Measurements from ENCODE around the gene GAREM1. TPM values are rescaled to one million over a fixed set of nuclear protein-coding genes. Genes with fewer than 3 reads are reported as not detected.
A peak's percentile ranks its signal among the peaks of the same experiment; 100 is the strongest.

Gene GAREM1
- total RNA-seq, 3 donors from 2014 or later, result 0.11 to 0.33 (median 0.30) TPM

- peaks cover 28% of the 10 kb centered on the region for H3K4me1 Mint-ChIP-seq (ENCODE audit: low read depth)
- H3K4me3 Mint-ChIP-seq, result no peak overlapping the region
- H3K36me3 Mint-ChIP-seq (ENCODE audit: insufficient read depth), result no peaks in the 10 kb centered on the region
- DNase-seq (no peak), ATAC-seq (peak in 1 of 2 donors; percentile 6)
- no peaks in the 10 kb centered on the region for H3K9me3 Mint-ChIP-seq
- H3K27me3 Mint-ChIP-seq (ENCODE audit: low read depth), result peaks cover 47% of the 10 kb centered on the region
Observed at GRCh38 chr18:32470460-32470713, 295 bp downstream of the GAREM1 start.

DNA sequence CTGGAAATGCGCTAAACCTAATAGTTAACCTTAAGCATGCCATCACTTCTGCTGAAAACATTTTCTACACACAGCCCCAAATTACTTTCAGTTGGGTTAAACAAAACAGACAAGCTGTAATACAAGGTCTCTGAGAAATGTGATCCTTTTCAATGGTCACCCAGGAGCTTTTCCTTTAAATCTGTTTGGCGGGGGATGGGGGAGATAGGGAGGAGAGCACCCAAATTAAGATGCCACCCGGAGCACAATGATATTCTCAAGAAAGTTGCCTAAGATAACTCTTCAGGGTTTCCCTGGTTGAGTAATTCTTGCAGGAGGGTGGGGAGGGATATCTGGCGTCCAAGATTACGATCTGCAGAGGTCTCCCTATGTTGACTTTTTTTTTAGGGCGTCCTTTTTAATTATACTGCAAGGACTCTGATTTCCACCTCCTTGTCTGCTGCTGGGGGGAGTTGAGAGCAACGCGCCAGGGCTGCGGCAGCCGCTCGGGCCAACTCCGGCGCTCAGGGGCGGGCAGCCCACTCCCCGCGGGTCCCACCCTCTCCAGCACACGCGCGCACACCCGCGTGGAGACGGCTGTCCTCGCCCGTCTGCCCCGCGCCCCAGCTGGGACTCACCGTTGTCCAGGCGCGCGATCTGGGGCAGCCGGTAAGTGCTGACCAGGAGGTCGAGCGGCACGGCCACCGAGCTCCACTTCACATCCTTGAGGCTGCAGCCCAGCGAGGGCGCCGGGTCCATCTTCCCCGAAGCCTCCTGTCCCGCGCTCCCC, 807 bp downstream of the GAREM1 start:
- peaks cover 51% of the 10 kb centered on the region for H3K27me3 Mint-ChIP-seq (ENCODE audit: low read depth)
- DNase-seq (no peak), ATAC-seq (peak; percentile 1 to 2)
- H3K9me3 Mint-ChIP-seq, result no peaks in the 10 kb centered on the region
- peaks cover 28% of the 10 kb centered on the region for H3K4me1 Mint-ChIP-seq (ENCODE audit: low read depth)
- peak overlapping the region; percentile 79 for H3K4me3 Mint-ChIP-seq
- no peaks in the 10 kb centered on the region for H3K36me3 Mint-ChIP-seq (ENCODE audit: insufficient read depth)

- ATAC-seq, result no peak
- peak overlapping the region; percentile 79 for H3K4me3 Mint-ChIP-seq
- peaks cover 58% of the 10 kb centered on the region for H3K27me3 Mint-ChIP-seq (ENCODE audit: low read depth)
- H3K9me3 Mint-ChIP-seq, result no peaks in the 10 kb centered on the region
- H3K4me1 Mint-ChIP-seq (ENCODE audit: low read depth), result peaks cover 28% of the 10 kb centered on the region
- H3K36me3 Mint-ChIP-seq (ENCODE audit: insufficient read depth), result no peaks in the 10 kb centered on the region
- DNase-seq, result no peak
Observed at GRCh38 chr18:32469190-32469651, 1.5 kb downstream of the GAREM1 start.

DNA sequence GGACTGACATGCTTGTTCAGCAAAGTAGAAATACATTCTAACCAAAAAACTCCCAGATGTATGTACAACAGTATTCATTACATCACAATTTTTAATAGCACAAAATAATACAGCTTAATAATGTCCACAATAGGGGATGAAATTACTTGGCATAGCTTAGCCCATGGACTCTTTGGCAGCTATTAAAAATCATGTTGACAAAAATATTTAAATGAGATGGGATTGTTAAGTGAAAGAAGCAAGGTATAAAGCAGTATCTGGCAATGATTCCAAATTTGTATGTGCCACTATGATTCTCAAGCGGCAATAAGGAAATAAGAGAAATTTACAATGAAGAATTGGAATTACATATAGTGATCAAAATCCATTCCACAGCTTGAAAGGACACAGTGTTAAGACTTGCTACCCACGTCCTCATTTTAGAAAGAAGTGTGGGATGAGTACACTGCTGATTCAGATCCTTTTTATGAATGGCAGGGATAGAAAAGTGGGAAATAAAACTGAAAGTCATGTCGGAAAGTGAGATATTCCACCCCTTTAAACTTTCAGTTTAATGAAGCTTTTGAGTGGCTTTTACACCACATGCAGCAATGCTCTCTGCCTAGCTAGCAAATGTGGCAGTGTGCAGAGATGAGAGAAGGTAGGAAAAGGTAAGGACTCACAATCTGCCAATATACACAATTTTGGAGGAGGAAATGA, 2.4 kb downstream of the GAREM1 start:
- H3K4me3 Mint-ChIP-seq, result no peak overlapping the region
- H3K4me1 Mint-ChIP-seq (ENCODE audit: low read depth), result peaks cover 28% of the 10 kb centered on the region

DNA sequence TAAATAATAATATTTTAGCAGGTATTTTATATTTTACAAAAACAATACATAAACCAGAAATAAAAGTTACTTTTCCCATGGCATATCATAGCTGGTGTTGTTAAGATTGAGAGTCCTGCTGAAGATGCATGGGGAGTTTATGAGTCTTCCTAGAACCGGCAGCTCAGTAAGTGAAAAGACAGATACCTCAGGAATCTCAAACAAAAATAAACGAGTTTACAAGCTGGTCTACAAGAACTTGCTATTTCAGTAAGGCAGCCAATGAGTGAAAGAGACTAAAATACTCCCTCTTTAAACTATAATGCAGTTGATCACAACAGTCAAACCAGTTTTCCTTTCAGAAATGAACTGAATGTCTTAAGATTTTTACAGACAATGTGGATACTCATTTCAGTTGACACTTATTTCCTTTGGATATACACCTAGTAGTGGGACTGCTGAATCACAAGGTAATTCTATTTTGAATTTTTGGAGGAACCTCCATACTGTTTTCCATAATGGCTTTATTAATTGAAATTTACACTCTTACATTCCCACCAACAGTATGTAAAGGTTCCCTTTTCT, 8.9 kb downstream of the GAREM1 start:
- no peak for ATAC-seq
- no peaks in the 10 kb centered on the region for H3K9me3 Mint-ChIP-seq
- H3K4me3 Mint-ChIP-seq, result no peak overlapping the region
- no peak for DNase-seq
- no peaks in the 10 kb centered on the region for H3K4me1 Mint-ChIP-seq (ENCODE audit: low read depth)
- H3K27me3 Mint-ChIP-seq (ENCODE audit: low read depth), result peaks cover 29% of the 10 kb centered on the region
- no peaks in the 10 kb centered on the region for H3K36me3 Mint-ChIP-seq (ENCODE audit: insufficient read depth)

More for the DNA sequence above, 2.4 kb downstream of the GAREM1 start:
- ATAC-seq, result no peak
- Mint-ChIP-seq H3K9me3 (no peaks in the 10 kb centered on the region), H3K27me3 (ENCODE audit: low read depth) (peaks cover 59% of the 10 kb centered on the region), H3K36me3 (ENCODE audit: insufficient read depth) (no peaks in the 10 kb centered on the region)
- DNase-seq, result no peak

GRCh38 chr18:32460171-32460731, 10.4 kb downstream of the GAREM1 start:
- H3K4me1 Mint-ChIP-seq (ENCODE audit: low read depth), result no peaks in the 10 kb centered on the region
- DNase-seq (no peak), ATAC-seq (no peak)
- no peaks in the 10 kb centered on the region for H3K36me3 Mint-ChIP-seq (ENCODE audit: insufficient read depth)
- no peaks in the 10 kb centered on the region for H3K9me3 Mint-ChIP-seq
- H3K27me3 Mint-ChIP-seq (ENCODE audit: low read depth), result peaks cover 29% of the 10 kb centered on the region
- H3K4me3 Mint-ChIP-seq, result no peak overlapping the region

GRCh38 chr18:32459361-32460101, 11.2 kb downstream of the GAREM1 start:
- DNase-seq (no peak), ATAC-seq (no peak)
- Mint-ChIP-seq H3K36me3 (ENCODE audit: insufficient read depth) (no peaks in the 10 kb centered on the region), H3K27me3 (ENCODE audit: low read depth) (peaks cover 29% of the 10 kb centered on the region), H3K9me3 (no peaks in the 10 kb centered on the region), H3K4me3 (no peak overlapping the region), H3K4me1 (ENCODE audit: low read depth) (no peaks in the 10 kb centered on the region)

- ATAC-seq, result no peak
- Mint-ChIP-seq H3K36me3 (ENCODE audit: insufficient read depth) (no peaks in the 10 kb centered on the region), H3K9me3 (no peaks in the 10 kb centered on the region), H3K27me3 (ENCODE audit: low read depth) (peaks cover 24% of the 10 kb centered on the region), H3K4me3 (no peak overlapping the region), H3K4me1 (ENCODE audit: low read depth) (no peaks in the 10 kb centered on the region)
- no peak for DNase-seq
Observed at GRCh38 chr18:32455361-32455760, 15.3 kb downstream of the GAREM1 start.

GRCh38 chr18:32454593-32454992, 16.1 kb downstream of the GAREM1 start:
- Mint-ChIP-seq H3K27me3 (ENCODE audit: low read depth) (peaks cover 24% of the 10 kb centered on the region), H3K9me3 (no peaks in the 10 kb centered on the region), H3K36me3 (ENCODE audit: insufficient read depth) (no peaks in the 10 kb centered on the region), H3K4me3 (no peak overlapping the region), H3K4me1 (ENCODE audit: low read depth) (no peaks in the 10 kb centered on the region)
- ATAC-seq (no peak), DNase-seq (no peak)

GRCh38 chr18:32450874-32451273, 19.8 kb downstream of the GAREM1 start:
- Mint-ChIP-seq H3K27me3 (ENCODE audit: low read depth) (peaks cover 21% of the 10 kb centered on the region), H3K4me1 (ENCODE audit: low read depth) (no peaks in the 10 kb centered on the region), H3K9me3 (no peaks in the 10 kb centered on the region), H3K4me3 (no peak overlapping the region), H3K36me3 (ENCODE audit: insufficient read depth) (no peaks in the 10 kb centered on the region)
- ATAC-seq (no peak), DNase-seq (no peak)

DNA sequence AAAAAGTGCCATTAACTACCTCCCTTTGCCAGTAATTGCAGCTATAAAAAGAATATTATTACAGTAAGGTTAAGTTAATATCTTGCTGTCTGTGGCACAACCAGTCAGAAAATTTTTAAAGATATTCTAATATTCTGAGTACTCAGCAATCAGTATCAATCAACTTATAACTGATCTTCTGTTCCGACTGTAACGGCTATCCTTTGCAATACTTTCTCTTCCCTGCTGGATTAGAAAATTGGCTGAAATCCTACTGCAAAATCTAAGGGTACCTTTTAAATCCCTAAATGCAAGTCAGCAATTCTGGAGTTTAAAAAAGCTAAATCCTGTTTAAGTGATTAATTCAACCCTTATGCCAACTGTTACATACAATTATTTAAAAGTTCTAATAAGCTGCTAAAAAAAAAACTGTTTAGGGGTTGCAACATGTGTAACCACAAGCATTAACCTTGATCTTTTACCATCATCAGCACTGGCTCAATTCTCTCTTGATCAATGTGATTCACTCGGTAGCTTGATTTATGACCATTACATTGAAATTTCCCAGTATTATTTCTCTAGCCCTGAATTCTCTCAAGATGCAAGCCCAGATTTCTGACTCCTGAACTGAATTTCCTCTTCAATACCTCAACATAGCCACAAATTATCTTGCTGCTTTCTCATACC, 20.5 kb downstream of the GAREM1 start:
- no peak overlapping the region for H3K4me3 Mint-ChIP-seq
- H3K4me1 Mint-ChIP-seq (ENCODE audit: low read depth), result no peaks in the 10 kb centered on the region
- no peaks in the 10 kb centered on the region for H3K9me3 Mint-ChIP-seq
- no peak for DNase-seq
- H3K27me3 Mint-ChIP-seq (ENCODE audit: low read depth), result peaks cover 14% of the 10 kb centered on the region
- ATAC-seq, result no peak
- H3K36me3 Mint-ChIP-seq (ENCODE audit: insufficient read depth), result no peaks in the 10 kb centered on the region

- Mint-ChIP-seq H3K36me3 (ENCODE audit: insufficient read depth) (no peaks in the 10 kb centered on the region), H3K4me3 (no peak overlapping the region), H3K4me1 (ENCODE audit: low read depth) (no peaks in the 10 kb centered on the region), H3K27me3 (ENCODE audit: low read depth) (peaks cover 6% of the 10 kb centered on the region), H3K9me3 (no peaks in the 10 kb centered on the region)
- DNase-seq (no peak), ATAC-seq (no peak)
Observed at GRCh38 chr18:32446780-32447179, 23.9 kb downstream of the GAREM1 start.

GRCh38 chr18:32445846-32446245, 24.8 kb downstream of the GAREM1 start:
- Mint-ChIP-seq H3K4me1 (ENCODE audit: low read depth) (no peaks in the 10 kb centered on the region), H3K4me3 (no peak overlapping the region), H3K27me3 (ENCODE audit: low read depth) (peaks cover 5% of the 10 kb centered on the region), H3K36me3 (ENCODE audit: insufficient read depth) (no peaks in the 10 kb centered on the region), H3K9me3 (no peaks in the 10 kb centered on the region)
- ATAC-seq (no peak), DNase-seq (no peak)
